ENCODE results near the gene MYL12A. TPM values are rescaled to one million over a fixed set of nuclear protein-coding genes. Genes with fewer than 3 reads are reported as not detected.
A peak's percentile ranks its signal among the peaks of the same experiment; 100 is the strongest.

Gene MYL12A
- total and polyA plus RNA-seq, 8 donors: 148 to 630 (median 255) TPM

GRCh38 chr18:3281456-3282400 is 34.1 kb downstream of the MYL12A start:
- WGBS, 5 donors: 18 to 29% (median 27%) methylated on average over 2 of the region's 2 CpGs
- intact Hi-C loops (cut with DNase I; ENCODE audit: low total_unique reads): loop anchor here (5.0 to 10.0 kb wide), 3 partner anchors 173 to 386 kb away; partner anchors contain the start of gene TGIF1

GRCh38 chr18:3283253-3283863 is 35.8 kb downstream of the MYL12A start:
- Histone ChIP-seq H3K4me1 (peaks cover 0 to 24% (median 4%) of the 10 kb centered on the region in 4 donors), H3K36me3 (peaks cover 5 to 10% (median 9%) of the 10 kb centered on the region in 4 donors), H3K4me3 (no peak overlapping the region), H3K27me3 (no peaks in the 10 kb centered on the region), H3K27ac (peak overlapping the region in 2 of 5 donors; percentile 18 to 37), H3K9me3 (no peaks in the 10 kb centered on the region)
- WGBS, 5 donors: 58 to 70% (median 68%) methylated on average over 10 of the region's 10 CpGs
- TF ChIP-seq POLR2AphosphoS5 (IDR thresholded peaks at IDR 0.05) (no peak), POLR2A (IDR thresholded peaks at IDR 0.05) (no peak), CTCF (IDR thresholded peaks at IDR 0.05) (no peak), EP300 (IDR thresholded peaks at IDR 0.05) (no peak)
- intact Hi-C loops (cut with DNase I; ENCODE audit: low total_unique reads): loop anchor here (5.0 to 10.0 kb wide), 3 partner anchors 171 to 384 kb away; partner anchors contain the start of gene TGIF1
- no peak for DNase-seq

More at GRCh38 chr18:3281456-3282400, 34.1 kb downstream of the MYL12A start:
- Histone ChIP-seq H3K9me3 (no peaks in the 10 kb centered on the region), H3K4me3 (no peak overlapping the region), H3K27ac (peak overlapping the region in 2 of 5 donors; percentile 37 to 41), H3K36me3 (peaks cover 16 to 27% (median 25%) of the 10 kb centered on the region in 4 donors), H3K27me3 (no peaks in the 10 kb centered on the region), H3K4me1 (peaks cover 0 to 27% (median 4%) of the 10 kb centered on the region in 4 donors)
- peak in 1 of 2 donors; percentile 89 for DNase-seq
- TF ChIP-seq CTCF (IDR thresholded peaks at IDR 0.05) (peak in 5 of 7 experiments; percentile 24 to 70 (median 67)), EP300 (IDR thresholded peaks at IDR 0.05) (no peak)

GRCh38 chr18:3283908-3284307 is 36.3 kb downstream of the MYL12A start:
- H3K27me3 ChIP-seq: no peaks in the 10 kb centered on the region
- no peak for TF ChIP-seq EP300 (IDR thresholded peaks at IDR 0.05)
- TF ChIP-seq POLR2AphosphoS5 (IDR thresholded peaks at IDR 0.05): no peak
- TF ChIP-seq POLR2A (IDR thresholded peaks at IDR 0.05): no peak
- no peak for TF ChIP-seq CTCF (IDR thresholded peaks at IDR 0.05)
- peak overlapping the region in 1 of 5 donors; percentile 18 for H3K27ac ChIP-seq
- H3K4me1 ChIP-seq: peaks cover 0 to 24% (median 4%) of the 10 kb centered on the region in 4 donors
- intact Hi-C loops (cut with DNase I; ENCODE audit: low total_unique reads): loop anchor here (5.0 to 10.0 kb wide), 3 partner anchors 171 to 383 kb away; partner anchors contain the start of gene TGIF1
- peaks cover 0 to 5% (median 3%) of the 10 kb centered on the region in 4 donors for H3K36me3 ChIP-seq
- no peaks in the 10 kb centered on the region for H3K9me3 ChIP-seq
- H3K4me3 ChIP-seq: no peak overlapping the region
- DNase-seq: peak in 1 of 2 donors; percentile 51
- 40 to 87% (median 52%) methylated on average over 7 of the region's 7 CpGs for WGBS, 5 donors

GRCh38 chr18:3284501-3284900 is 36.9 kb downstream of the MYL12A start:
- Histone ChIP-seq H3K4me1 (peaks cover 0 to 22% (median 4%) of the 10 kb centered on the region in 4 donors), H3K27me3 (no peaks in the 10 kb centered on the region), H3K36me3 (no peaks in the 10 kb centered on the region), H3K4me3 (no peak overlapping the region), H3K9me3 (no peaks in the 10 kb centered on the region), H3K27ac (no peak overlapping the region)
- DNase-seq: no peak
- intact Hi-C loops (cut with DNase I; ENCODE audit: low total_unique reads): loop anchor here (5.0 to 10.0 kb wide), 3 partner anchors 170 to 383 kb away; partner anchors contain the start of gene TGIF1
- 68 to 76% (median 73%) methylated on average over 9 of the region's 9 CpGs for WGBS, 5 donors
- no peak for TF ChIP-seq CTCF (IDR thresholded peaks at IDR 0.05)
- no peak for TF ChIP-seq POLR2AphosphoS5 (IDR thresholded peaks at IDR 0.05)
- no peak for TF ChIP-seq EP300 (IDR thresholded peaks at IDR 0.05)
- TF ChIP-seq POLR2A (IDR thresholded peaks at IDR 0.05): no peak
